Endothelial cell of umbilical vein (primary cell): ENCODE data around the gene C22orf39. TPM values are rescaled to one million over a fixed set of nuclear protein-coding genes. Genes with fewer than 3 reads are reported as not detected.

Source experiments
- Bru-seq: library from RNA; stranded (reverse); fragments of 400-500 nt; gene quantifications from one replicate; lab custom pipeline; 2021; lab: Mats Ljungman, UMichigan
- BruChase-seq, 2 experiments: library from RNA; stranded (reverse); fragments of 400-500 nt; gene quantifications; one replicate each; lab custom pipeline; 2021; lab: Mats Ljungman, UMichigan
- BruUV-seq: library from RNA; stranded (reverse); fragments of 400-500 nt; replicated peaks from 2 replicates; lab custom pipeline; 2021; lab: Mats Ljungman, UMichigan
- CTCF ChIA-PET: fragments of 300-600, 350-600 bp; sonication (Branson Sonifier 250); formaldehyde crosslinking; loops from one replicate; lab custom pipeline; 2021; ENCODE audit warnings: antibody characterized with exemption, inconsistent platforms; lab: Charles Lee
- POLR2A ChIA-PET: fragments of 300-600, 350-600 bp; sonication (Branson Sonifier 250); formaldehyde crosslinking; loops from one replicate; lab custom pipeline; 2021; ENCODE audit warnings: antibody characterized with exemption, inconsistent platforms; lab: Charles Lee
- DNase-seq: peaks from one replicate; pipeline ENCODE4 v3.0.0-alpha.2; 2011; ENCODE audit warnings: low read depth, low spot score
- FAIRE-seq: peaks from 2 replicates; lab custom pipeline; 2011; peaks lifted over from hg19 to GRCh38; lab: Jason Lieb, UNC
- H2AFZ ChIP-seq: 2 replicates; pipeline ENCODE4 v1.6.0; 2012; ENCODE audit warnings: low read depth, low read length, control low read depth, inconsistent platforms
- H3K27ac ChIP-seq: 2 replicates; pipeline ENCODE4 v1.5.1; 2011; ENCODE audit warnings: low read depth, mild to moderate bottlenecking, control low read depth, low read length, moderate library complexity; ENCODE audit not compliant: insufficient read depth
- H3K27me3 ChIP-seq, 2 experiments: 2 replicates each; pipeline versions ENCODE4 v1.6.0 to v1.6.1; 2011; ENCODE audit warnings: low read length in 2 of 2, mixed read lengths in 1 of 2; ENCODE audit not compliant: control insufficient read depth in 2 of 2, insufficient read depth in 2 of 2
- H3K36me3 ChIP-seq, 2 experiments: 2 replicates in 1 of 2; 3 replicates in 1 of 2; pipeline ENCODE4 v1.5.1; 2011; ENCODE audit warnings: low read length in 2 of 2, mild to moderate bottlenecking in 1 of 2, moderate library complexity in 1 of 2; ENCODE audit not compliant: control insufficient read depth in 2 of 2, insufficient read depth in 2 of 2; ENCODE audit errors: extremely low read depth in 1 of 2
- H3K4me1 ChIP-seq: 3 replicates; pipeline ENCODE4 v1.5.1; 2011; ENCODE audit warnings: mild to moderate bottlenecking, low read length; ENCODE audit not compliant: control insufficient read depth, insufficient read depth; ENCODE audit errors: extremely low read depth
- H3K4me2 ChIP-seq: 2 replicates; pipeline ENCODE4 v1.6.1; 2011; ENCODE audit warnings: low read length, control low read depth, mixed read lengths; ENCODE audit not compliant: insufficient read depth
- H3K4me3 ChIP-seq, 3 experiments: fragments of 200-600 bp in 1 of 3; sonication (generic), shearing (Covaris generic) in 1 of 3; replicated peaks in 1 of 3; 2 replicates each; pipeline ENCODE4 v1.5.1; 2011 to 2016; ENCODE audit warnings: control low read depth in 3 of 3, low read length in 3 of 3, mild to moderate bottlenecking in 2 of 3, inconsistent platforms in 1 of 3, low read depth in 1 of 3, moderate library complexity in 1 of 3; ENCODE audit not compliant: insufficient read depth in 1 of 3
- H3K79me2 ChIP-seq: 2 replicates; pipeline ENCODE4 v1.6.0; 2012; ENCODE audit warnings: low read length, inconsistent platforms; ENCODE audit not compliant: control insufficient read depth, insufficient read depth
- H3K9ac ChIP-seq: replicated peaks from 2 replicates; pipeline ENCODE3; 2011; ENCODE audit warnings: low read length, control low read depth; ENCODE audit not compliant: insufficient read depth; ENCODE audit errors: extremely low read depth
- H3K9me1 ChIP-seq: replicated peaks from 3 replicates; pipeline ENCODE4 v1.6.0; 2011; ENCODE audit warnings: mild to moderate bottlenecking, low read length; ENCODE audit not compliant: control insufficient read depth, insufficient read depth; ENCODE audit errors: extremely low read depth
- H3K9me3 ChIP-seq: replicated peaks from 2 replicates; pipeline ENCODE4 v1.5.1; 2012; ENCODE audit warnings: low read length, inconsistent platforms; ENCODE audit not compliant: control insufficient read depth, insufficient read depth
- H4K20me1 ChIP-seq: replicated peaks from 2 replicates; pipeline ENCODE3; 2011; ENCODE audit warnings: mild to moderate bottlenecking, low read length; ENCODE audit not compliant: control insufficient read depth, insufficient read depth; ENCODE audit errors: extremely low read depth
- JUN ChIP-seq: IDR thresholded peaks from 2 replicates; pipeline ENCODE4 v1.6.1; 2011; ENCODE audit warnings: borderline replicate concordance, low read depth; ENCODE audit not compliant: insufficient read length, insufficient read depth
- POLR2A ChIP-seq: IDR thresholded peaks from 2 replicates; pipeline ENCODE4 v1.6.1; 2012; ENCODE audit warnings: low read depth, mild to moderate bottlenecking, control low read depth, low read length
- POLR2AphosphoS5 ChIP-seq: IDR thresholded peaks from 2 replicates; pipeline ENCODE4 v1.6.1; 2012; ENCODE audit warnings: low read depth, mild to moderate bottlenecking, control low read depth, low read length, moderate library complexity; ENCODE audit not compliant: insufficient read depth
- dilution Hi-C: fragments of 300-500 bp; cut with MboI; formaldehyde crosslinking; loops from one replicate; pipeline ENCODE4 v1.15.0; 2019; ENCODE audit warnings: low sequenced_read_pairs; ENCODE audit not compliant: extremely low pct_ligation_motif_present
- intact Hi-C: fragments of 100-400 bp; cut with micrococcal nuclease; formaldehyde crosslinking; loops from one replicate; pipeline ENCODE4 v1.10.0; 2022
- long read RNA-seq: library from polyadenylated mRNA; stranded (forward); transcript quantifications from one replicate; pipeline ENCODE4 v2.0.0, GENCODE V29; 2021
- polyA minus RNA-seq, 3 experiments: library from RNA; depleted of rRNA, polyadenylated mRNA; stranded (reverse); fragments of >200 nt; gene quantifications; 1 replicate in 1 of 3; 2 replicates in 2 of 3; pipeline ENCODE4 v1.2.3, GENCODE V29; 2011
- polyA plus RNA-seq, 4 experiments: library from polyadenylated mRNA; depleted of rRNA in 3 of 4; stranded (reverse) in 3 of 4; unstranded in 1 of 4; fragments of >200 nt; gene quantifications; 2 replicates each; pipeline versions ENCODE4 v1.2.1 to v1.2.3, GENCODE V29; 2011 to 2012; ENCODE audit warnings: missing spikeins in 1 of 4
- total RNA-seq: library from RNA; stranded (reverse); gene quantifications from 2 replicates; pipeline ENCODE4 v1.2.3, GENCODE V29; 2021
- TF ChIP-seq, protein P1 (sequence below): IDR thresholded peaks from 2 replicates; pipeline ENCODE4 v1.6.1; 2011; ENCODE audit not compliant: insufficient read depth, insufficient read length

Gene C22orf39, protein sequence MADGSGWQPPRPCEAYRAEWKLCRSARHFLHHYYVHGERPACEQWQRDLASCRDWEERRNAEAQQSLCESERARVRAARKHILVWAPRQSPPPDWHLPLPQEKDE
- total RNA-seq (25.0 and 26.1 TPM in 2 replicates), polyA plus RNA-seq (27.4 and 28.0 TPM in 2 replicates), polyA minus RNA-seq (36.7 and 43.3 TPM in 2 replicates), Bru-seq, nascent RNA (percentile 82 among the genes with signal in this experiment), BruChase-seq, experiment 1, labeled RNA remaining after a 6-hour chase (percentile 91 among the genes with signal in this experiment), BruChase-seq, experiment 2, labeled RNA remaining after a 2-hour chase (percentile 91 among the genes with signal in this experiment)
- polyA plus RNA-seq (2011; cell fraction: cytosol; rRNA removed) = 22.8 and 23.6 TPM in 2 replicates
- polyA plus RNA-seq (2011; cell fraction: nucleus; rRNA removed) = 13.2 and 13.3 TPM in 2 replicates
- 16.3 and 18.4 TPM in 2 replicates for polyA plus RNA-seq (2012)
- 11.7 TPM for polyA minus RNA-seq (2011; cell fraction: cytosol; rRNA and poly(A)+ RNA removed)
- 10.4 and 16.8 TPM in 2 replicates for polyA minus RNA-seq (2011; cell fraction: nucleus; rRNA and poly(A)+ RNA removed)
- long read RNA-seq, transcript C22orf39-202 (3 exons, 3,350 nt) = minor isoform, 44 of 146 reads
- long read RNA-seq, transcript C22orf39-203 (3 exons, 1,005 nt) = major isoform, 82 of 146 reads
- long read RNA-seq, partial matches to known transcripts = 1 of 146 reads
- long read RNA-seq, other reads (novel, unspliced or antisense) = 19 of 146 reads

DNA sequence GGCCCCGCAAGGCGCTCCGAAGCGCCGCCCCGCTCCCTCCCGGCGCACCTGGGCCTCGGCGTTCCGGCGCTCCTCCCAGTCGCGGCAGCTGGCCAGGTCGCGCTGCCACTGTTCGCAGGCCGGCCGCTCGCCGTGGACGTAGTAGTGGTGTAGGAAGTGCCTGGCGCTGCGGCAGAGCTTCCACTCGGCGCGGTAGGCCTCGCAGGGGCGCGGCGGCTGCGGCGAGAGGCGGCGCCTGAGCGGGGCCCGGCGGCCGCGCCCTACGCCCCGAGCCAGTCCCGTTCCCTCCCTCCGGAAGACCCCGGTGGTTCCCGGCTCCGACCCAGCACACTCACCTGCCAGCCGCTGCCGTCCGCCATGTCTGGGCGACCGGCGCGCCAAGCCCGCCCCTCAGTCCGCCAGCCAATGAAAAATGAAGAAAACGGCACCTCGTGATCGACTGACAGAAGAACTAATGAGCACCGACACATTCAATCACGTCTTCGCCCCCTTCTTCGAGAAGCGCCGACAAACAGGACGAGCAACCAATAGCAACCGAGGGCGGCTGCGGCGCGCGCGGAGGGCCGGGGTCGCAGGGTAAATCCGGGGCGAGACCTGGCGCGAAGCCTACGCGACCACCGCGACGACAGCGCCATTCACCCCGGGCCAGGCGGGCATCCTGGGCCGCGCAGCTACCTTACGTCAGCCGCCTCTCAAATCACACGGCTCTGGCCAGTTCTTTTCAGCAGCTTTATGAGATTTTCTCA lies at the start of gene C22orf39:
TSS of gene C22orf39 (minus strand) at position 382 of the 746 bp plus-strand sequence. CDS start at position 359, 23 bp downstream.
- dilution Hi-C loops (no loop called here), intact Hi-C loops (loop anchor here (1.0 to 5.0 kb wide), 3 partner anchors 15 to 270 kb away; partner anchors contain the start of genes CDC45, MRPL40, SLC25A1 and UFD1)
- peak; percentile 94 for DNase-seq
- Histone ChIP-seq H3K79me2 (peaks cover 42% of the 10 kb centered on the region), H3K9ac (peak within 1 kb of the TSS; percentile 83), H3K27ac (peak within 1 kb of the TSS; percentile 49), H3K27me3 (no peaks in the 10 kb centered on the region), H3K9me1 (no peaks in the 10 kb centered on the region), H4K20me1 (no peaks in the 10 kb centered on the region), H3K4me2 (peak within 1 kb of the TSS; percentile 87), H3K4me3 (peak within 1 kb of the TSS; percentile 80 to 92 (median 89)), H2AFZ (peak within 1 kb of the TSS; percentile 69), H3K36me3 (peaks cover 2 to 23% of the 10 kb centered on the region in 2 experiments), H3K9me3 (no peaks in the 10 kb centered on the region), H3K4me1 (peaks cover 11% of the 10 kb centered on the region)
- FAIRE-seq = peak; percentile 98
- ChIA-PET POLR2A (no interaction called here), CTCF (interaction anchor here (0.9 to 1.4 kb wide), 4 partner anchors 15 to 268 kb away, joined by 3 to 9 read pairs (median 3); partner anchors contain the start of gene MRPL40)
- BruUV-seq = TSS peak; percentile 5
- TF ChIP-seq POLR2A (peak; percentile 77), JUN (no peak), POLR2AphosphoS5 (peak; percentile 80)
- TF ChIP-seq, protein P1, sequence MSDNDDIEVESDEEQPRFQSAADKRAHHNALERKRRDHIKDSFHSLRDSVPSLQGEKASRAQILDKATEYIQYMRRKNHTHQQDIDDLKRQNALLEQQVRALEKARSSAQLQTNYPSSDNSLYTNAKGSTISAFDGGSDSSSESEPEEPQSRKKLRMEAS = no peak
